GM19463 (cell line): Measurements from ENCODE around the gene RNF152.
A peak's percentile ranks its signal among the peaks of the same experiment; 100 is the strongest.

ENCODE experiments used
- ATAC-seq: cut with Tn5 transposase; IDR thresholded peaks from one replicate; pipeline ENCODE4 v1.9.1; 2021; ENCODE audit warnings: mild to moderate bottlenecking, moderate library complexity; ENCODE audit not compliant: unreplicated experiment

RNF152 gene

DNA sequence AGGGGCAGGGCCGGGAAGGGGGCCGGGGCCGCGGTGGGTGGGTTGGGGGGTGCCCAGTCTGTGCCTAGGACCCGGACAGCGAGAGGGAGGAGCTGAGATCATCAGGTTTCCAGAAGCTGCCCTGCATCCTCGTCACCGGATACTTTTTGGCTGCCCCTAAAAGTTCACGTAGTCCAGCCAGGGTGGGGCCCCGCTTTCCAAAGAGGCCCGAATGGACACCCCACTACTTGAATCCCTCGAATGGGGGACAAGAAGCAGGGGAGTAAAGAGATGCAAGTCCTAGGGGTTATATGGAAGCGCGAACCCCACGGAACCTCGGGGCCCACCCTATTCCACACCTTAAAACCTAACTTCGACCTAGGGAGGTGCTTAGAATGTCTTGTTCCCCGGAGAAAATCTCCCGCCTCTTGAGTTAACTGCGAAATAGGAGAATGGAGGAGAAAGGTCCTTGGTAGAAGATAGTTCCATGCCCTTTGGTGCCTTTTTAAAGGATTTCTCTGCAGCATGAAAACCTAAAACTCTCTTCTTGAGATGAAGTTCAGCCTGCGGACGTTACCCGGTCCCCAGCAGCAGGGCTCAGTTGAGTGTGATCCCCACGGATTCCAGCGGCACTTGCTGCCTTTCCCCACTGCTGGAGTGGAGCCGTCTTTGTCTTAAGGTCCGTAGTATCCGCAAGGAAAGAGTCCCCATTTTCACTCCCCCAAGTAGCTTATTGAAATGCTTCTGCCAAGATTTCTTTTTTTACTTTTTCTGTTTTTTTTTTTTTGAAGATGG is 2.1 kb upstream of the RNF152 start:
- ATAC-seq = no peak

DNA sequence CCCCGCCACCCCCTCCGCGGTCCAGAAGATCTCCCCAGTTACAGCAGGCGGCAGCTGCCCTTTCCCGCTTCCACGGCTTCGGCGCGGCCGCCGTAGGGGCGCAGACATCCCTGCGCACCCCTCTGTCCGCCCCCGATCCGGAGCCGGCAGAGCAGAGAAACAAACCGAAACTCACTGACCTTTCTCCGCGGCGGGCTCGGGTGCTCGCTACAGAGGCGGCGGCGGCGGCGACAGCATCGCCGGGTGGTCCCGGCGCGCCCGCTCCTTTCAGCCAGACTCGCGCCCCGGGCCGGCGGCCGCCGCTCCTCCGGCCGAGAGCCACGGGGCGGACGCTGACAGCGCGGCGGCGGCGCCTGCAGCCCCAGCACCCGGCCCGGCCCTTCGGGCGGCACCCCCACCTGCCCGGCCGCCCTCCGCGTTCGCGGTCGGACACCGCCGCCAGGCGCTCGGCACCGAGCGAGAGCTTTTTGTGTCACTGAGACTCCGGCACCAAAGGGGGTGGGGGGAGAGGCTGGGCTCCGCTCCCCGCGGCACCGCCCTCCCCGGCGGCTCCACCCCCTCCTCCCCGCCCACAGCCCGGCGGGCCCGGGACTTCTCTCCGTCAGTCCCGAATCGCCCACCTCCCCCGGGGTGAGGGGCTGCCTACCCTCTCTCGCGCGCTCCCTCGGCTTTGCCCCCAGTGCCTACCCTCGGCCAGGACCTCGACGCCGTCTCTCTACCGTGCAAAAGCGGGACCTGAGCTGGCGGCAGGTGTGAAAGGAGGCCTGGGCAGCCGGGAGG is 1.4 kb upstream of the RNF152 start:
- peak; percentile 84 for ATAC-seq

DNA sequence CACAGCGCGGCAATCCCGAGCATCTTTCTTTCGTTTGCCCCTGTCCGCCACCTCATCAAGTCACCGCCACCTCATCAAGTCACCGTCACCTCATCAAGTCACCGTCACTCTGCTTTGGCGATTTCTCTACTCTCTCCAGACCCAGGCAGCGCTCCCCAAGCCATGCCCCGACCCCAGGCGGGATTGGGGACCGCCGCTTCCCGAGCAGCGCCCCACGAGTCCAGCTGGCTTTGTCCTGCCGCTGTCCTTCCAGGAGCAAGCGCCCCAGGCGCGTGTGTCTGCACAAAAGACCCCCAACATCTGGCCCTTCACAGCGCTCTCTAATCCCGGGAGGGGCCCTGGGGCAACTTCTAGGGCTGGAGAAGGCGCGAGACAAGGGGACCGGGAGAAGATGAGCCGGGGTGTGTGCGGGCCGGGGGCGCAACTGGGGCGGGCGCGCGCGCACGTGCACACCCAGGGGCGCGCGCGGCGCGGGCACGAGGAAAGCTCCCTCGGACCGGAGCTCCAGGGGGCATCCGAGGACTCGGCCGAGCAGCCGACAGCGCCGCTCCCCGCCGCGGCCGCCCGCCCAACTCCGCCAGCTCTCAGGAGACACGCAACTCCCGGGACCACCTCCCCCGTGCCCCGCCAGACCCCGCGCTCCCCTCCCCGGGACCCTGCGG is 633 bp upstream of the RNF152 start:
- peak; percentile 26 for ATAC-seq

DNA sequence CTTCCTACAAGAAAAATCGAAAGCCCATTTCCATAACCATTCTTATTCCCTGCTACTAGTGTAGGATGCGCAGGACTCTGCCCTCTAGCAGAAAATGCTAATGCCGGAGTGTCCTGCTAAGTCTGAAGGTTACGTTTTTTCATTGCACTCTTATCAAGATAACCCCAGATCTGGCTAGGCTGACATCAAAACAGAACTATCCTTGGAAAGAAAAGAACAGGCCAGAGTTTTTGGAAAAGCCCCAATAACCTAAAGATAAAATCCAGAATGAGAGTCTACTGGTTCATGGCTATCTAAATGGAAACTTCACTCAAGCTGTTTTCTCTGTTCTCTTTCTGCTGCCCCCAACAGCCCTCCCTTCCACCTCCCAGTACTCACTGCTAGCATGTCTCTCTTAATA is 913 bp downstream of the RNF152 start:
- ATAC-seq = no peak

DNA sequence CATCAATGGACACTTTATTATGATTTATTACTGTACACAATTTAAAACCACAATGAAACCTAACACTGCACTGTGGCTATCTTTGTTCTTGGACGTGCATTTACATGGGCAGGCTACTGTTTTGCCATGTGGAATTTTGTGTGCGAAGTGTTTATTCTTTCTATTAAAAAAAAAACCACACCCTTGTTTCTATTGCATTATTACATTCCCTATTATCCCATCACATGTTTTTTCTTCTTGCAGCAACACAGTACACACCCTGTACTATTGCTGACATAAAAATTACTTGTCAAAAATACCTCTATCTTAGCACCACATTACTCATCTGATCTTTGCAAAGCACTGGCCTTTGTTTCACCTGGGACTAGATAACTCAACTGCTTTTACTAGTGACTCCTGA is 1.5 kb downstream of the RNF152 start:
- no peak for ATAC-seq

DNA sequence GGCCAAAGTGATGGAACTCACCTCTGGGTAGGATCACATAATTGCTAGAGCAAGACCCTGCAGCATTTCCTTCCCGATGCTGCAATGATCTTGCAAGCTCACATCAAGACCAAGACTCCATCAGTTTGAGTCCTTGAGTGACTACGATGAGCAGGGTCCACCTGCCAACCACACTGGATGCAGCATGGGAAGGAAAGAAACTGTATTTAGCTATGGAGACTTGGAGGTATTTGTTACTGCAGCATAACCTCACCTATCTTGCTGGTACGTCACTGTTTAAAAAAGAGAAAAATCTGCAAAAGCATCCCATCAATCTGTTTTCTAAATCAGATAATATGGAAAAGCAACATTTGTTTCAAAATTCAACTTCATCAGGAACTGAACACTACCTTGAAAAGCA is 2.5 kb downstream of the RNF152 start:
- ATAC-seq = no peak

DNA sequence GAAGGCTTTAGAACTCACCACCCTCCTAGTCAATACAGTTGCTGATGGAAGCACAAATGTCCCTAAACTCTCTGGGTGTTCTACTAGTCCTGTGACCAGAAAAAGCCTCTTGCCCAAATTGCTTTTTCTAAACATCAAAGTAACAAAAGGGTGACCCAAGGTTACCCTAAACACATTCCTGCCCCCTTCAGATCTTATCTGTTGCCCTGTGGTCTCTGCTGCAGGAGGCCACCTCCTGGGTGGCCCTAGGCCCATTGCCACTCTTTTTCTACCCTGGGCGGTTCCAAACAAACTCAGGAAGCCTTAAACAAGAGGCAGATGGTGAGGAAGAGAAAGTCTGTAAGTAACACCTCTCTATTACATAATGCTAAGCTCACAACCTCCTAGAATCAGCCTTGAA is 3.3 kb downstream of the RNF152 start:
- ATAC-seq = no peak

DNA sequence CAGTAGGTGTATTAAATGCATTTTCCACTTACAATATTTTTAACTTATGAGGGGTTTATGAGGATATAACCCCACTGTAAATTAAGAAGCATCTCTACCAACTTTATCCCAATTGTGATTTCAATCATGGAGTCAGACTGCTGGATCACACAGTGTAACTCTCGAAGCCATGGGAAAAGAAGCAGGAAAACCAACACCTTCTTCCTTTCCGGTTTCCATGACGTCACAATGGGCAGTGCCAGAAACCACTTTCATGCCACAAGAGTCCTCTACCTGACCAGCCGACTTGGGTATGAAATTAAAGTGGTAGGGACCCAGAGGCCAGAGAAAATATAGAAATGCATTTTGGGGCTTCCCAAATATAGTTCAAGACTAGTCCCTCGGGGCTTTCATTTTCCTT is 4.2 kb downstream of the RNF152 start:
- no peak for ATAC-seq

DNA sequence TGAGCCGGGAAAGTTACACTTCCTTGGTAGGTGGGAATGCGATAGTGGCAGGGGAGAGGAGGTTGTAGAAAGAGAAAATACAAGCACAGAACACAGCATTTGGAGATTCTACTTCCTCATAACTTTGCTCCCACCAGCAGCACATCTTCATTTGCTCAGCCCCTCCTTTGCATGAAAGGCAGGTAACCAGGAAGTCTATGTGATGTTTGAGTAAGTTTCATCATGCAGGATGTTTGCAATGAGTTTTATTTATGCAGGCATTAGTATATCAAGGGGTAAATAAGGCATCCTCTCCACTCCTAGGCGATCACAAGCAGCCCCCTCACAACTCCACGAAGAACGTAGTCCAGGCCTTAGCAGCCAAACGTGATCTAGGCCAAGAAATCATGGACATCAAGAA is 5.0 kb downstream of the RNF152 start:
- ATAC-seq = no peak

DNA sequence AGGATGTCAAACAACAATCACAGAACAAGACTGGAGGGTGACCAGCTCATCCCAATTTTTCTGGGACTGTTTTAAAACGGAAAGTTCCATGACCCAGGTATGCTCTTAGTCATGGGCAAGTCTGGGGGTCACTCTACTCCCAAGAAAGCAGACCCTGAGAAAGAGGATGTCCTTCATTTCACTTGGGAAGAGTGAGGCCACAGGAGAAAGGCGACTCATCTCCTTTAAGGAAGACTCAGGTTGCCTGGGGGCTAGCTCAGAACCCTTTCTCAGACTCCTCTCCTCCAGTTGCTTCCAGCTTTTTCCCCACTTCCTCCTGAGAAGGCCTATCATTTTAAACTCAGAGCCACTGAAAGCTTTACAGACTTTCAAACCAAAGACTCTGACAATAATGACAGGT is 9.3 kb downstream of the RNF152 start:
- no peak for ATAC-seq

DNA sequence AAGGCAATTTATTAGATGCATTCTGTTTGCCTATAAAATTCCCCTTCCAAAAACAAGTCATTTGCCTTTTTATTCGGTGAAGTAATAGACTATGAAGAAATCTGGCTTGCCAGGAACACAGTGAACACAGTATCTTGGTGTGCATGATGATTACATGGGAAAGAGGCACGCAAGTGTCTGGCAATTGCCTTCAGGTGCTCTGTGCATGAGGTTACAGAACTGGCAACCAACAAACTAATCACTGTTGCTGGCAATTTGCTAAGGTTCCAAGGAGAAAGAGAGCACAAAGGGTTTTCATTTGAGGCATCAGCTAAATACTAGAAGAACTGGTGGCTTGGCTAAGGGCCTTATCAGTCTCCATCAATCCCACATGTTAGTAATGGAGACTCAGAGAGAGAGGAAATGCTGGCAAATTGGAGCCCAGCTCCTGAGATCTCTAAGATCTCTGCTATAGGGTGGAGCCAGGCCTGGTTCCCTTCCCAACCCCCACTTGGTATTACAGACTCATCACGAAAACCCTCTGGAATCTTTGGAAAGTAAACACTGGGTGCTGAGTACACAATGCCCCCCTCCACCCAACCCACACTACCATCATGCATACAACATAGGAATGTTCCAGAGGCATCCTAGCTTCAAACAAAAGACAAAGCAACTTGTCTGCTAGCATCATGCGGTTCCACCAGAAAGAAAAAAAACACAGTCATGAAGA is 10.4 kb downstream of the RNF152 start:
- ATAC-seq = no peak

DNA sequence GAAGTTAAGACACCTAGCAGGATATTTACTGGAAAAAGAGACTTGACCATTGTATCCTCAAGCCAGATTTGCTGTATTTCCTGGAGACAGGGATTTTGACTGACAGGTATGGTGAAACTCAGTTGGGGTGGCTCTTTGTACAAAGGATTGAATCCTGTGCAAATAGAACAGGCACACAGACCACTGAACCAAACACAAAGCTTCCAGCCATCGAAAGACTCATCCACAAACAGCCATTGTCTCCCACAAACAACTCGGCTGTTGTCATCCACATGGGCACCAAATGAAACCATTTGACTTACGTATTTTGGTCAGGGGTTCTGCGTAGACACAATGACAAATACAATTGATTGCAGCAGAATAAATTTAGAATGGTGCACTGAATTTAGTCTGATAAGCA is 15.9 kb downstream of the RNF152 start:
- no peak for ATAC-seq

DNA sequence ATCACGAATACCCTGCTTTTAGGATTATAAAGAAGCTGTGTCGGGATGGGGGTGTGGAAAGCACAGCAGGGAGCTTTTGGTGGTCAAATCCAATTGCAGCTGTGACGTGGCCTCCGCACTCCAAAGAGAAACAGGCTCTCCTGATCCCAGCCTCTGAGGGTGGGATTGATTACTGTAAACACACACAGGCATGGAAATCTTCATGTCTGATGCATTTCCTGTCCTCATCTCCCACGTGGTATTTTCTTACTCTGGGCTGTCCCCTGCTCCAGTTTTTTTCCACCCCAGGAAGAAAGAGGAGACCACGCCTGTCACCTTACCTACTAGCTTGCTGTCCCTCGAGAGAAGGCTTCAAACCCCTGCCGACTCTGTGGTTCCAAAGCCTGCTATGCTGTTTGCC is 22.7 kb downstream of the RNF152 start:
- ATAC-seq = no peak

DNA sequence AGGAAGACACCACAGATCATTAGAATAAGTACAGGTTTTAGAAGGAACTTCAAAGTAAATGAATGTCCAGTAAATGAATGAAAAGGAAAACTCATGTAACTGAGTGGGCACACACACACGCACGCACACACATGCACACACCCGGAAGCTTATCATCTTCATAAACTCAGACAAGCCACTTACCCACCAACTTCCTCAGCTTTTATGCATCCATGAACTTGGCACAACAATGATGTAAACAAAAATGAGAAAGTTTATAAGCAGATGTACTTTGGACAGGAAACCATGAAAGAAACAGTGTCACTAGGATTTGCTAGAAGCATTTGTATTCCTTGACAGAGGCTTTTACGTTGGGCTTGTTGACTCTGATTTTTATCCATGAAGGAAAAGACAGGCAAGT is 23.2 kb downstream of the RNF152 start:
- ATAC-seq = no peak

DNA sequence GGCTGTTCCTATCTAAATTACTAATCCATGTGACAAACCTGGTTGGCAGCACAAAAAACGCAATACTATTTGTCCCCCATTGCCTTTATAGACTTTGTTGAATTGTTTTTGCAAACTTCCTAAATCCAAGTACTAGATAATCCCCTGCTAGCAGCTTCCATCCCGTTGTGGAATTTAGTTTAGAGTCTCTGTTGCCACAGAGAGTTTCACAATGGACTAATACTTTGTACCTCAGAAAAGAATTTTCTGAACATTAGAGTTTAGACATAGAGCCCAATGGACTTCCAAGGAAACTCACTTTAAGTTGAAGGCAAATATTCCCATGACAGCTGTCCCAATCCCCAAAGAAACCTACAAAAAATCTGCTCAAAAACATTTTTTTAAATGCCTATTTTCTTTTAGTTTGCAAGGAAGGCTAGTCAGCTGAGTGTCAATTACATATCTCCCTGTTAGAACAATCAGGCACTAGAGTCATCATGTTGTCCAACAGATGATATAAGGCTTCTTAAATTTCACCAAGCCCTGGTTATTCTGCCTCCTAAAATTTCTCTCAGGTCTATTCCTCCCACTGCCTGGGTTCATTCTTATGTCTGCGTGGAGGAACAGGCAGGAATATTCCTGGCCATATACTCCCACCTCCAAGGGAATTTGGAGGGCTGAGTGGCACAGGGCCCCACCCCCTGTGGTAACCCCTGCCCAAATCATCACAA is 27.2 kb downstream of the RNF152 start:
- ATAC-seq = no peak

DNA sequence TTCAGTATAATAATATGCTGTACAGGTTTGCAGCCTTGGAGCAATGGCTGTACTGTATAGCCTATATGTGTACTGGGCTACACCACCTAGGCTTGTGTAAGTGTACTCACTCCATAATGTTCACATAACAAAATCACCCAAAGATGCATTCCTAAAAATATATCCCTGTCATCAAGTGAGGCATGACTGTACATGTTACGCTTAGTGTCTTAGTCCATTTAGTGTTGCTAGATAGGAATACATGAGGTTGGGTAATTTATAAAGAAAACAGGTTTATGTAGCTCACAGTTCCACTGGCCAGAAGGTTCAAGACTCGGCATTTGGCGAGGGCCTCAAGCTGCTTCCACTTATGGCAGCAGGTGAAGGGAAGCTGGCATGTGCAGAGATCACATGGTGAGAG is 31.4 kb downstream of the RNF152 start:
- ATAC-seq = no peak

DNA sequence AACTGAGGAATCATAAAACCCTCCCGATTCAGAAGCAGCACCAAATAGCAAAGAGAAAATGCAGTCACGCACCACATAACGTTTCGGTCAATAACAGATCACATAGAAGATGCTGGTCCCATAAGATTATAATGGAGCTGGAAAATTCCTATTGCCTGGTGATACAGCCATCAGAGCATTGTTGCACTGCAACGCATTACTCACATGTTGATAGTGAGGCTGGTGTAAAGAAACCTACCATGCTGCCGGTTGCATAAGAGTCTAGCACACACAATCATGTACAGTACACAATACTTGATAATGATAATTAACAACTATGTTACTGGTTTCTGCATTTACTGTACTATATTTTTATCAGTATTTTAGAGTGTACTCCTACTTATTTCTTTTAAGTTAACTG is 32.5 kb downstream of the RNF152 start:
- no peak for ATAC-seq

DNA sequence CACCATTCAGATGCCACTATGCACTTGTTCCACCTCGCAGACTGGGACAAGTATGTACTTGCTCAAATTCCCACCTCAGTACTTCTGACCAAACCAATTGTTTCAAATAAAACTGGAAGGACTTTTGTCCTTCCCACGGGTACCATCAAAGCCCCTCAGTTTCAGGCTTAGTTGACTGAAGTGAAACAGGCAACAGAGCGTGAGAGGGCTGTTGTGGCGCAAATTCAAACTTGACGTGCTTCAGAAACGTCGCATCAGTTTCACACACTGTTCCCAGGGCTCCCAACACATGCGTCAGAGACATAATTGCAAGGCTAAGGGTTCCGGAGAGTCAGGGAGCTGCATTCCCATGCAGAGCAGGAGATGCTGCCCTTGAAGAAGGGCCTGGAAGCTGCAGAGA is 33.7 kb downstream of the RNF152 start:
- no peak for ATAC-seq

DNA sequence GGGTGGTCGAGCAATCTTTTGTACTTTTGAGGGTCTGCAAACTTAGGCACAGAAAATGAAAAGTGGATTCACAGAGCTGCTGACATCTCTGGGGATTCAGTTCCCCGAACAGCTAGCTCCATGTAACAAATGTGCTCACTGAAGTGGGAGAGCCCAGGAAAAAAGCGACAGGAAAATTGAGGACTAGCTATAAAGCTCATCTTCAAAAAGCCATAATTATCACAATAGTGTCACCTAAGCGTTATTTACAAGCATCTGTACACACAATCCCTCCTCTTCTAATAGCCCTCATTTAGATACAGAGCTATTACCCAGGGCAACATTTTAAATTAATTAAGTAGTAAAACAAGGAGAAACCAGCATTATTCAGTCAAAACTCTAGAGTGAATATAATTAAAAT is 36.1 kb downstream of the RNF152 start:
- no peak for ATAC-seq

DNA sequence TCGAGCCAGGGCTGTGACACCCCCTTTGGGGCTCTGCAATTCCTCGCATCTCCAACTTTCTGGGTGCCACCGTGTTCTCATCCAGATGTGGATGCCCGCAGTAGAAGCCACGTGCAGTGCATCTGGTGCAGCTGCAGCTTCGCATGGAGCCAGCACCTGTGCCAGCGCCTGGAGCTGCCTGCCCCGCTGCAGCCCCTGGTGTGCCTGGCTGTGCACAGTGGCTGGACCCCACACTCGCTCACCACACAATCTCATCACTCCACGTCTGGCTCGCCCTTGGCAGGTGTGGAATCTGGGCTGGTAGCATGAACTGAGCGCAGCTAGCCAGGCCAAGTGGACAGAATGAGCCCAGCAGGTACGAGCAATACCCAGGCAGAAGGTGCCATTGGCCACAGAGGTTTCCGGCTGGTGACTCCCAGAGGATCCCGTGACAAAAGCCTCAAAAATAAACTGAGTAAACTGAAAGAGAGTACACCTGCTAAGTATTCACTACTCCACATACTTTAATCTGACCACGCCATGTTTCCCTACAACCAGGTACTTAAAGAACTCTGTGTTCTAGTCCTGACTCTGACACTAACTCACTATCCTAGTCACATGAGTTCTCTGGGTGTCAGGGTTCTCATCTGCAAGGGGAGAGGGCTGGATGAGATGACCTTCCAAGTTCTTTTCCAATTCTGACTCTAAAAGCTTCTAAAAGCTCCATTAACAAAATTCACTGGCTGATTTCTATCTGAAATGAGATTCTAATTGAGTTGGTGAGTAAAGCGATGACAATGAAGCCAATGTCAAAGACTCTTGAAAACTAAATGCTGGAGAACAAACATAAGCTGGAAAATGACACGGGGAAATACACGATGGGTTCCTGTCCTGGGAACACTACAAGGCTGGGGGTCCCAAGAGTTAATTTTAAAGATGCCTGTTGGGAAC is 37.1 kb downstream of the RNF152 start:
- no peak for ATAC-seq
